Measurements from ENCODE around the gene SCCPDH. TPM values are rescaled to one million over a fixed set of nuclear protein-coding genes. Genes with fewer than 3 reads are reported as not detected.

The SCCPDH gene
- total RNA-seq, 1 donor from 2014 or later, result 34.4 TPM

GRCh38 chr1:246789454-246790339, 65.5 kb downstream of the SCCPDH start:
- Mint-ChIP-seq H3K36me3 (ENCODE audit: unreplicated experiment) (no peaks in the 10 kb centered on the region), H3K4me3 (ENCODE audit: unreplicated experiment) (no peak overlapping the region), H3K27ac (ENCODE audit: unreplicated experiment) (no peak overlapping the region), H3K4me1 (ENCODE audit: unreplicated experiment) (peaks cover 30% of the 10 kb centered on the region), H3K9me3 (ENCODE audit: unreplicated experiment) (no peaks in the 10 kb centered on the region), H3K27me3 (ENCODE audit: unreplicated experiment) (no peaks in the 10 kb centered on the region)
- no peak for TF ChIP-seq CTCF (IDR thresholded peaks at IDR 0.05)
- no peak for DNase-seq (ENCODE audit: extremely low spot score, unreplicated experiment)

GRCh38 chr1:246790364-246790763, 66.2 kb downstream of the SCCPDH start:
- no peak for TF ChIP-seq CTCF (IDR thresholded peaks at IDR 0.05)
- H3K4me3 Mint-ChIP-seq (ENCODE audit: unreplicated experiment), result no peak overlapping the region
- no peak overlapping the region for H3K27ac Mint-ChIP-seq (ENCODE audit: unreplicated experiment)
- DNase-seq (ENCODE audit: extremely low spot score, unreplicated experiment), result no peak
- H3K4me1 Mint-ChIP-seq (ENCODE audit: unreplicated experiment), result peaks cover 30% of the 10 kb centered on the region
- H3K9me3 Mint-ChIP-seq (ENCODE audit: unreplicated experiment), result no peaks in the 10 kb centered on the region
- no peaks in the 10 kb centered on the region for H3K36me3 Mint-ChIP-seq (ENCODE audit: unreplicated experiment)
- H3K27me3 Mint-ChIP-seq (ENCODE audit: unreplicated experiment), result no peaks in the 10 kb centered on the region

GRCh38 chr1:246790833-246791232, 66.6 kb downstream of the SCCPDH start:
- no peaks in the 10 kb centered on the region for H3K27me3 Mint-ChIP-seq (ENCODE audit: unreplicated experiment)
- no peak overlapping the region for H3K27ac Mint-ChIP-seq (ENCODE audit: unreplicated experiment)
- H3K4me1 Mint-ChIP-seq (ENCODE audit: unreplicated experiment), result peaks cover 31% of the 10 kb centered on the region
- H3K36me3 Mint-ChIP-seq (ENCODE audit: unreplicated experiment), result no peaks in the 10 kb centered on the region
- DNase-seq (ENCODE audit: extremely low spot score, unreplicated experiment), result no peak
- H3K4me3 Mint-ChIP-seq (ENCODE audit: unreplicated experiment), result no peak overlapping the region
- TF ChIP-seq CTCF (IDR thresholded peaks at IDR 0.05), result no peak
- no peaks in the 10 kb centered on the region for H3K9me3 Mint-ChIP-seq (ENCODE audit: unreplicated experiment)

GRCh38 chr1:246791303-246791918, 67.2 kb downstream of the SCCPDH start:
- DNase-seq (ENCODE audit: extremely low spot score, unreplicated experiment), result no peak
- H3K4me3 Mint-ChIP-seq (ENCODE audit: unreplicated experiment), result no peak overlapping the region
- no peaks in the 10 kb centered on the region for H3K36me3 Mint-ChIP-seq (ENCODE audit: unreplicated experiment)
- no peak overlapping the region for H3K27ac Mint-ChIP-seq (ENCODE audit: unreplicated experiment)
- no peaks in the 10 kb centered on the region for H3K27me3 Mint-ChIP-seq (ENCODE audit: unreplicated experiment)
- peaks cover 30% of the 10 kb centered on the region for H3K4me1 Mint-ChIP-seq (ENCODE audit: unreplicated experiment)
- H3K9me3 Mint-ChIP-seq (ENCODE audit: unreplicated experiment), result no peaks in the 10 kb centered on the region
- TF ChIP-seq CTCF (IDR thresholded peaks at IDR 0.05), result no peak

- Mint-ChIP-seq H3K9me3 (ENCODE audit: unreplicated experiment) (no peaks in the 10 kb centered on the region), H3K4me3 (ENCODE audit: unreplicated experiment) (no peak overlapping the region), H3K27me3 (ENCODE audit: unreplicated experiment) (no peaks in the 10 kb centered on the region), H3K27ac (ENCODE audit: unreplicated experiment) (no peak overlapping the region), H3K36me3 (ENCODE audit: unreplicated experiment) (no peaks in the 10 kb centered on the region), H3K4me1 (ENCODE audit: unreplicated experiment) (peaks cover 30% of the 10 kb centered on the region)
- no peak for TF ChIP-seq CTCF (IDR thresholded peaks at IDR 0.05)
- DNase-seq (ENCODE audit: extremely low spot score, unreplicated experiment), result no peak
Observed at GRCh38 chr1:246792603-246793002, 68.4 kb downstream of the SCCPDH start.

Data from osteocyte (in vitro differentiated cells).